Activated CD8-positive, alpha-beta memory T cell treated with anti-CD3 and anti-CD28 coated beads, Interleukin-2, amount 50 U/mL, for 1 hour (primary cell): ENCODE measurements around the gene SLC39A5.
"Not testable (repeated sequence)": the region's sequence is repeated elsewhere in the genome, so short reads cannot be mapped to it uniquely, and the experiment has no call there.

Source experiments
- DNase-seq: peaks from one replicate; pipeline ENCODE4 v3.0.0-alpha.2; 2020; ENCODE audit errors: extremely low read depth

Gene SLC39A5

DNA sequence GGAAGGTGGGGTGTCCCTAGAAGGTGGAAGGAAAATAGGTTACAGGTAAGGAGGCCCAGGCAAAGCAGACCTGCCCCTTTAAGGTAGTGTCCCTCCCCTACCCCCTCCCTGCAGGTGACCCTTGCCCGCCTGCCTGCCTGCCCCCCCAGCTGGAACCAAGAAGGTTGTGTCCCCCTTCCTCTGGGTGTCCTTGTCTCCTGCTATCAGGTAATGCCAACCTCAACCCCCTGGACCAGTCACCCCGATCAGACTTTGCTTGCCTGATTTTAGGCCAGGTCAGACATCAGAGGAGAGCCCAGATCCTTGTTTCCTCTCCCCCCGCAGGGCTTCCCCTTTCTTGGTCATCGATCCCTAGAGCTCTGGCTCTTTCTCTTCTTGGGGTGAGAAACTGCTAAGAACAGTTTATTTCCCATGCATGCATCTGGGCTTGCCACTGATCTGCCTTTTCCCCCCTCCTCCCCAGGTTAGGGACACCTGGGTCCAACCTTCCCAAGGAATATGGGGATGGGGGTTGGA is at the start of gene SLC39A5:
Gene SLC39A5, plus strand, starts transcription at position 136 of the 516 bp plus-strand sequence. CDS start 1,224 bp downstream, outside the sequence.
- no peak for DNase-seq

DNA sequence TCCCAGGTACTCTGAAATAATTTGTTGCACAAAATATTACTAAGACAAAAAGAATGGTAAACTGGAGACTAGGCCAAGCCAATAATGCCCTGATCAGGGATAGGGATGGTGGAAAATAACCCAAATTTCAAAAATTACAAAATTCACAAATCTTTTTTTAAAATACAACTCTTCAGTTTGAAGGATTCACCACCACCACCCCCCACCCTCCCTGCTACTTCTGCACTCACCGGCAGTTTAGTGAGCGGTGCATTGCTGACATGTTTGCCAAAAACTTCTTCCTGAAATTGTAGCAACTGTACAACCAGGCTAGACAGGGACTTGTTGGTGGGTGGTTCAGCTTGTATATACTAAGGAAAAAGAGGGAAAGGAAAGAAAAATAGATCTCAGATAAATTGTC is 42.9 kb upstream of the SLC39A5 start:
- no peak for DNase-seq

GRCh38 chr12:56188131-56188777 is 41.6 kb upstream of the SLC39A5 start:
- DNase-seq: no peak

DNA sequence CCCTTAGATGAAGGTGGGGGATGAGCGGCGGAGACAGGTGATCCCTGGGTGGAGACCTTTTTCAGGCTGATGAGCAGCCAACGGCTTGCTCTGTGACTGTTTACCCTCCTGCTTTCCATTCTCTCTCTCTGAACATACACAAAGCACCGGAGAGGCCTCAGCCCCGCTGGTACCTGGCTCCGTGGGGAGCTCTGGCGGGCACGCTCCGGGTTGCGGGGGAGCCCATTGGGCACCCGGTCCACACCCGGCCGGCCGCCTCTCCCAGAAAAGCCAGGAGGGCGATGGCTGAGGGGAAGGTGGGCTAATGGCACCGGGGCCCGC is 41.1 kb upstream of the SLC39A5 start:
- DNase-seq: no peak

DNA sequence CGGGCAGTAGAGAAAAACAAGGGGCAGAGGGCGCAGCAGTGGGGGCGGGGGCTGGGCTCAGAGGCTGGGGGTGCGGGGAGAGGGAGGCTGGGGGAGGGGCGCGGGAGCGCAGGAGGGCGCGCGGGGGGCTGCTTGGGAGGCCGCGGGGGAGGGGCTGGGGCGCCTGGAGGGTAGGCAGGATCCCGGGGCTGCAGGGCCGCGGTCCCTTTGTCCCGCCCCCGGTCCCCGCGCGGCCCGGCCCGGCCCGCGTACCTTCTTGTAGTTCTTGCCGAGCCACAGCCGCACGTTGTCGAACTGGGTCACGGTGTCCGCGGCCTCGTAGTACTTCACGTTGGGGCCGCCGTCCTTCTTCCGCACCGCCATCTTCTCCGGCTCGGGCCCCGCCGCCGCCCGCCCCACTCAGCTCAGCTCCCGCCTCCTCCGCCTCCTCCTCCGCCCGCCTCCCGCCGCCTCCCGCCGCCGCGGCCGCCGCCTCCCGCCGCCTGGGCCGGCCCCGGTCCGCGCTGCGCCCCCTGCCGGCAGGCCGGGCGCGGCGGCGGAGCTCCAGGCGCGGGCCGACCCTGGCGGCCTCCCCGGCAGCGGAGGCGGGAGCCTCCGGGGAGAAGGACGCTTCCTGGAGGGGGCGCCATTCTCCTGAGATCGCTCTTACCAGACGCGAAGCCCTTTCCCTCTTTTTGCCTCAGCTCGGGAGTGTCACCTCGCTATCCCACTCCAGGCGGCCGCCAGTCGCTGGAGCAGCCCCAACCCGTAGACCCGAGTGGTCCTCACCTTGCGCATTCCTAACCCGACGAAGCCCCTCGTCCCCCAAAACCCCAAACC is 40.5 kb upstream of the SLC39A5 start, which contains the start of gene SMARCC2:
Gene SMARCC2, minus strand, starts transcription at position 385 of the 819 bp plus-strand sequence. Its CDS starts 22 bp downstream, at position 363.
- peak; percentile 44 for DNase-seq

DNA sequence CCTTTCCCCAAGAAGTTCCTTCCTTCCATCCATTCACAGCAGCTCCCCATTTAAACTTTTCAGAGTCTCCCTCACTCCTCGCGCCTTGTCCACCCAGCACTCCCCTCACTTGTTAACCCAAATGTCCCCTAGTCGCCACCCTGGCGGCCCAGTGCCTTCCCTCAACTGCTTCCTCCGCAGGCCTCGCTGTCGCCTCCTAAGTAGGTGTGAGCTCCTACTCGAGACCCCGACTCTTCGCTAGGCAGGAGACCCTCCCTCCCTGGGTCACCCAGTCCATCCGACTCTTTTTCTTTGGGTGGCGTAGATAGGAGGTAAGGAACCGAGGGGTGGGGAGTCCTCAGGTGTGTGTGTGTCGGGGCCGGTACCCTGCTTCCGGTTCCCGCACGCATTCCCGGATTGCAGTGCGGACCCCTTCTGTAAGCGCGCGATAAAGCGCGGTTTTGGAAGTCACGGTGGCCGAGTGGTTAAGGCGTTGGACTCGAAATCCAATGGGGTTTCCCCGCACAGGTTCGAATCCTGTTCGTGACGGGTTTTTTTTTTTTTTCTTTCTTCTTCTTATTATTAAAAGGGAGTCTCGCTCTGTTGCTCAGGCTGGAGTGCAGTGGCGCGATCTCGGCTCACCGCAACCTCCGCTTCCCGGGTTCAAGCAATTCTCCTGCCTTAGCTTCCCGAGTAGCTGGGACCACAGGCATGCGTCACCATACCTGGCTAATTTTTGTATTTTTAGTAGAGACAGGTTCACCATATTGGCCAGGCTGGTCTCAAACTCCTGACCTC is 39.7 kb upstream of the SLC39A5 start:
- DNase-seq: peak; percentile 18

DNA sequence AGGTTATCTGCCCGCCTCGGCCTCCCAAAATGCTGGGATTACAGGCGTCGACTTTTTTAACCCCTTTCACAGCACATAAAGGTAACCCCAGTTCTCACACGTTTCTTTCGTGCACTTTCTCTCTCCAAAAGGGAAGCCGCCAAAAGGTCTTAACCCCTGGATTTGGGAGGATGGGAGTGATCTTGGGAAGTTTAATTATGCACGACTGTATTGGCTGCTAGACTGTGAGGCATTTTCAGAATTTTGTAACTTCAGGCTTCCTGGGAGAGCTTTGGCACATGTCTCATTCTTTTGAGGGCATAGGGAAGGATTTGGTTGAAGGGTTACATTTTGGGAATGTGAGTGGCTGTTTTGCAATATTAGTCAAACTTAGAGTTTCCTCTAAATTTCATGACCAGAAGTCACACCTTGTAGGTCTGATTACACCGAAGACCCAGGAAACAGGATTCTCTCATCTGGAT is 39.1 kb upstream of the SLC39A5 start:
- DNase-seq: no peak

- no peak for DNase-seq
Measured at GRCh38 chr12:56192582-56192981, 37.3 kb upstream of the SLC39A5 start.

DNA sequence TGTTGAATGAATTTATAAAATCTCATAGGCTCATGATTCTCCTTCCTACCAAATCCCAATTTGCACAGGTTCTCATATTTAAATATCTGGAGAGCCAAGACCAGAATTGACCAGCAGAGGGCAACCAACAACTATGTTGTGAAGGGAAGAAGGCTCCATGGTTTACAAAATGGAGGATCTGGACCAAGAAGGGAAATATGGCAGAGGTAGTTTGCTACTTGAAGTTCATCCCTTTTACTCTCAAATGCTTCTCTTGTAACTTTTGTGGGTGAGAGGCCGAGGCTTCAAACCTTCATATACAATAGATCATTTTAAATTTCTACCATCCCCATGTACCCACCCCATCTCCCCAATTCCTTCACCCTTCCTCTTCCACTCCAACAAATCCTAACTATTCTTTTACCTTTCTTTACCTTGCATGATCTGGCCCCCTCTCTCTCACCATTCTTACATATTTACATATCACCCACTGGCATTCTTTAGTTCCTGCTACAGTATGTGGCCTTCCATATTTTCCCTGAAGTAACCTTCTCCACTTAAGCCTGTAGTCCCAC is 36.7 kb upstream of the SLC39A5 start:
- peak; percentile 56 for DNase-seq

GRCh38 chr12:56196818-56197550 is 32.9 kb upstream of the SLC39A5 start:
- DNase-seq: not testable (repeated sequence)

DNA sequence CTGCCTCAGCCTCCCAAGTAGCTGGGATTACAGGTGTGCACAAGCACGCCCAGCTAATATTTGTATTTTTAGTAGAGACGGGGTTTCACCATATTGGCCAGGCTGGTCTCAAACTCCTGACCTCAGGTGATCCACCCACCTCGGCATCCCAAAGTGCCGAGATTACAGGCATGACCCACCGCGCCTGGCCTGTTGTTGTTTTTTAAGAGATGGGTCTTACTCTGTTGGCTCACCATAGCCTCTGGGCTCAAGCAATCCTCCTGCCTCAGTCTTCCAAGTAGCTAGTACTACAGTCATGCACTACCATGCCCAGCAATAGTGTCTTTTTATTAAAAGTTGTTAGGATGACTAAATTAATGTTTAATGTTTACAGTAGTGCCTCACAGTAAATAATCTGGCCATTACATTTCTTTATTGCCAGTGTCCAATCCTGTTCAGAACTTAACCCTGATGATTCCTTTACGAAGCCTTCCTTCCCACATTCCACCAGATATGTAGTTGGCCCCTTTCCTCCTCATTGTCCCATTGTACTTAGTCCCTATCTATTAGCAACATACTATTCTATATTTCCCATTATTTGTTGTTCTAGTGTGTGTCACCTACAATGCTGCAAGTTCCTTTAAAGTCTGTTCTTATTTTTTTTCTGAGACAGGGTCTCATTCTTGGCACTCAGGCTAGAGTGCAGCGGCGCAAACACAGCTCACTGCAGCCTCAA is 31.8 kb upstream of the SLC39A5 start:
- no peak for DNase-seq

DNA sequence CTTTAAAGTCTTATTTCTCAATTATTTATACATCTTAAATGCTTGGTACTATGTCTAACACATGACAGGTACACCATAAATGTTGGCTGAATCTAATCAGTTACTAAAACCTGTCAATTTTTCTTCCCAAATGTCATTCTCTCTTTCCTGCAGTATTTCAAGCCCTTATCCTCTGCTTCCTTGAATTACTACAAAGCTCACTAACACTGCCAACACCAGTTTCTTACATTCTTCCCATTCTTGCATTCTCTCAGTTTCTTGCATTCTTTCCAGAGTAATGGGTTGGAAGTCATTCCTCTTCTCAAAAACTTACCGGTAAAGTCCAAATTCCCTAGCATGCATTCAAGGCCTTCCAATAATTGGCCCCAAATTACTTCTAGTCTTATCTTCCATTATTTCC is 31.0 kb upstream of the SLC39A5 start:
- no peak for DNase-seq

GRCh38 chr12:56202366-56202765 is 27.5 kb upstream of the SLC39A5 start:
- DNase-seq: no peak

- no peak for DNase-seq
Measured at GRCh38 chr12:56202838-56203237, 27.0 kb upstream of the SLC39A5 start.

DNA sequence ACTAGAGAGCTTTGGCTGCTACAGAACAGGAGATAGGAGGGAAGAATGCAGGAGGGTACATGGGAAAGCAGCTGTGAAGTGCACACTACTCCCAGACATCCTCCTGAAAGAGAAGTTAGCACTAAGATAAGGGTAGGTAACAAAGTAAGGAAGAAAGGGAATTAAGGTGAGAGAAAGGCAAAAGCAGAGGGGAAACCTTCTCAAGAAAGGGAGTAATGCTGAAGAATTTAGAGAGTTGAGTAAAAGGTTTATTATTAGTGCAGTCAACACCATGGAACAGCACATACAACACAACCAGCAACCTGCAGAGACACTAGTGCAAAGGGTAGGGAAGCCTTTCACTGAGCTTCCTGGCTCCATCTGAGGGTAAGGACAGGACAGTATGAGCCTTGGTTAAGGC is 25.6 kb upstream of the SLC39A5 start:
- no peak for DNase-seq

DNA sequence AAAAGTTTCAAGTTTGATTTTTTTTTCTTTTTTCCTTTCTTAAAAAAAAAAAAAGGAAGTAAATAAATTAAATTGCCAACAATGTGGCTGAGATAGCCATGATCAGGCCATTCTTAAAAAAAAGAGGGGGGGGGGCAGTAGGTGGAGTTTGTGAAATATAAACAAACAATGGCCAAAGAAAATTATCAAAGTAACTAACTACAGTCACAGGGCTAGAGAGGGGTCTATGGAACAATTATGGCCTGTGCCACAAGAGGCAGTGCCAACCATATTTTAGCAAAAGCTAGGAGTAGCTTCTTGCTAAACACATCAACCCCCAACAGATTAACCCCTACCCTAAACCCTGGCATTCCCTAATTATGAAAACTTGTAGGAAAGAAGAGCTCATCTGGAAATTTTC is 24.4 kb upstream of the SLC39A5 start:
- no peak for DNase-seq

DNA sequence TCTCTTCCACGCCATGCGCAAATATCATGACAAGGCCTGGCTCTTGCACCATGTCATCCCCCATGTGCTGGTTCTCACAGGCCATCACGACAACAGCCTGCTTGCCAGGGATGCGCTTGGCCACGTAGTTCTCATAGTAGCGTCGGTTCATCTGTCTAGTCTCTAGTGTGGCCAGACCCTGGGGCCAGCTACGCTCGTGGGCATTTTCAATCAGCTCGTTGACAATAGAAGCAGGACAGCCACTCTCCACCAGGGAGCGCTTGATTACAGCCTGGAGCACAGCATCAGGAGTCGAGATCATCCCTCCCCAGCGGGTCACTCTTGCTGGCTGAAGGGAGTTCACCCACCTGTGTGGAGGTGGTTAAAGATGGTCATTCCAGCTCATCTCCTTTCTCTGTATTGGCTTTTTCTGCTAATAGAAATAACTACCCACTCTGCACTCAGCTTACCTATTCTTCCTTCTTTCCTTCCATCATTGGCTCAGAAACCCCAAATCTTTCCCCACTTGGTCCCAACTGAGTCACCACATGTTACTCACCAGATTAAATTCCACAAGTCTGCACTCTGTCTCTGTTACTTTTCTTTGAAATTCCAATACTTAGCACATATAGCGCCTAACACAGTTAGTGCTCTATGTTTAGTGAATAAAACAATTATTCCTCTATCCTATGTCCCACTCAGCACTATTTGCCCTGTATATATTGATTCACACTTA is 23.2 kb upstream of the SLC39A5 start:
- no peak for DNase-seq

DNA sequence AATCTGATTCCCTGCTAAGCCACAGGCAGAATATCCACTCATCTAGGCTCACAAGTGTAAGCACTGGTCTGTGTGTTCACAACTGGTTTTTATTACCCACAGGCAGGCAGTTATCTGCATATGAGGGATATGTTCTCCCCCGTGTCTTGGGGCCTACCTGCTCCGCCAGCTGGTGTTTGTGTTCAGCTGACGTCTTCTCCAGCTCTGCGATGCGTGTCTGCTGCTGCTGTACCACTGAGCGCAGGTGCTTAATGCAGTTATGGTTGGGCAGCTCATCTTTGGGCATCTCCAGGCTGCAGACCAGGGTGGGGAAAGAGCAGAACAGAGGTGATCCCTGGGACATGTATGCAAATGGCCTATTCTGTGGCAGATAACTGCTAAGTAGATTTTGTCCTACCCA is 21.8 kb upstream of the SLC39A5 start:
- DNase-seq: no peak

DNA sequence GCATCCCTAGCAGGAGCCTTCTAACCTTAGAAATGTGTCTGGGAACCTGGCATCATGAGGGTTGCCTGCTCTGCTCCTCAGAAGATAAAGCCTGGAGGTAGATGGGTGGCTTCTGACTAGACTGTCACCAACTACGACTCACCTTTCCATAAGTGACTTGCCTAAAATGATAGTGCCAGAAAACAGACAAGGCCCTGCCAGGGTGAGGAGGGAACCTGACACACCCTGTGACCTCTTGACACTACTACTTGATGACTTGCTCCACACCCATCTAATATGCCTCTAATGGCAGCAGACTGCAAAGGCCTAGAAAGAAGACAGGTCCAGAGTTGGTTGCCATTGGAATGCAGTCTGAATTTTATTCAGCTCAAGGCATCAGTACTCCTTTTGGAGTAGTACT is 17.5 kb upstream of the SLC39A5 start:
- DNase-seq: no peak

GRCh38 chr12:56213878-56214277 is 16.0 kb upstream of the SLC39A5 start:
- DNase-seq: no peak
